Stimulated activated CD8-positive, alpha-beta memory T cell treated with anti-CD3 and anti-CD28 coated beads, Interleukin-4, amount 100 ng/mL, for 4 hours (primary cell): ENCODE results near the gene FMN1.

Experiments
- DNase-seq, 2 donors: peaks; one replicate each; pipeline ENCODE4 v3.0.0-alpha.2; 2020; ENCODE audit warnings: low read depth in 2 of 2, low spot score in 1 of 2

FMN1 gene

GRCh38 chr15:32941823-32942222 lies 252.7 kb downstream of the FMN1 start:
- no peak for DNase-seq

GRCh38 chr15:32936976-32937375 lies 257.5 kb downstream of the FMN1 start:
- no peak for DNase-seq

- no peak for DNase-seq
Observed at GRCh38 chr15:32936283-32936918, 258.1 kb downstream of the FMN1 start.

- DNase-seq: no peak
Observed at GRCh38 chr15:32935139-32935538, 259.4 kb downstream of the FMN1 start.

GRCh38 chr15:32933236-32933635 lies 261.3 kb downstream of the FMN1 start:
- no peak for DNase-seq

- DNase-seq: no peak
Observed at GRCh38 chr15:32928876-32929275, 265.6 kb downstream of the FMN1 start.

GRCh38 chr15:32927124-32927523 lies 267.4 kb downstream of the FMN1 start:
- DNase-seq: no peak

GRCh38 chr15:32923176-32923575 lies 271.3 kb downstream of the FMN1 start:
- DNase-seq: no peak

- no peak for DNase-seq
Observed at GRCh38 chr15:32922541-32922940, 272.0 kb downstream of the FMN1 start.

GRCh38 chr15:32919749-32920414 lies 274.6 kb downstream of the FMN1 start:
- DNase-seq: no peak

GRCh38 chr15:32918547-32918946 lies 276.0 kb downstream of the FMN1 start:
- no peak for DNase-seq

GRCh38 chr15:32910839-32911238 lies 283.7 kb downstream of the FMN1 start:
- no peak for DNase-seq

GRCh38 chr15:32909431-32909830 lies 285.1 kb downstream of the FMN1 start:
- DNase-seq: no peak

GRCh38 chr15:32908872-32909271 lies 285.6 kb downstream of the FMN1 start:
- no peak for DNase-seq

- no peak for DNase-seq
Observed at GRCh38 chr15:32908135-32908801, 286.2 kb downstream of the FMN1 start.

- DNase-seq: no peak
Observed at GRCh38 chr15:32905481-32905880, 289.0 kb downstream of the FMN1 start.

GRCh38 chr15:32904448-32904847 lies 290.1 kb downstream of the FMN1 start:
- DNase-seq: no peak

GRCh38 chr15:32903591-32904290 lies 290.8 kb downstream of the FMN1 start:
- no peak for DNase-seq

GRCh38 chr15:32901995-32902394 lies 292.5 kb downstream of the FMN1 start:
- no peak for DNase-seq

GRCh38 chr15:32901192-32901591 lies 293.3 kb downstream of the FMN1 start:
- DNase-seq: no peak

- no peak for DNase-seq
Observed at GRCh38 chr15:32899126-32899596, 295.4 kb downstream of the FMN1 start.

GRCh38 chr15:32898414-32898813 lies 296.1 kb downstream of the FMN1 start:
- DNase-seq: no peak
